ENCODE results near the gene PLCB4. TPM values are rescaled to one million over a fixed set of nuclear protein-coding genes. Genes with fewer than 3 reads are reported as not detected.

Gene PLCB4
- total RNA-seq, 1 donor from 2014 or later: 1.6 TPM

- Histone ChIP-seq H3K4me3 (ENCODE audit: low read depth, low read length) (no peak overlapping the region), H3K36me3 (ENCODE audit: control insufficient read depth, insufficient read depth, low read length) (no peaks in the 10 kb centered on the region), H3K27me3 (ENCODE audit: control insufficient read depth, insufficient read depth, low read length) (no peaks in the 10 kb centered on the region)
- FAIRE-seq: no peak
- no peak for DNase-seq (ENCODE audit: low read depth)
- TF ChIP-seq, protein P1, sequence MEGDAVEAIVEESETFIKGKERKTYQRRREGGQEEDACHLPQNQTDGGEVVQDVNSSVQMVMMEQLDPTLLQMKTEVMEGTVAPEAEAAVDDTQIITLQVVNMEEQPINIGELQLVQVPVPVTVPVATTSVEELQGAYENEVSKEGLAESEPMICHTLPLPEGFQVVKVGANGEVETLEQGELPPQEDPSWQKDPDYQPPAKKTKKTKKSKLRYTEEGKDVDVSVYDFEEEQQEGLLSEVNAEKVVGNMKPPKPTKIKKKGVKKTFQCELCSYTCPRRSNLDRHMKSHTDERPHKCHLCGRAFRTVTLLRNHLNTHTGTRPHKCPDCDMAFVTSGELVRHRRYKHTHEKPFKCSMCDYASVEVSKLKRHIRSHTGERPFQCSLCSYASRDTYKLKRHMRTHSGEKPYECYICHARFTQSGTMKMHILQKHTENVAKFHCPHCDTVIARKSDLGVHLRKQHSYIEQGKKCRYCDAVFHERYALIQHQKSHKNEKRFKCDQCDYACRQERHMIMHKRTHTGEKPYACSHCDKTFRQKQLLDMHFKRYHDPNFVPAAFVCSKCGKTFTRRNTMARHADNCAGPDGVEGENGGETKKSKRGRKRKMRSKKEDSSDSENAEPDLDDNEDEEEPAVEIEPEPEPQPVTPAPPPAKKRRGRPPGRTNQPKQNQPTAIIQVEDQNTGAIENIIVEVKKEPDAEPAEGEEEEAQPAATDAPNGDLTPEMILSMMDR (IDR thresholded peaks at IDR 0.05; ENCODE audit: insufficient read depth, low read length, severe bottlenecking): no peak
Measured at GRCh38 chr20:9262653-9263194, 193.8 kb downstream of the PLCB4 start.

DNA sequence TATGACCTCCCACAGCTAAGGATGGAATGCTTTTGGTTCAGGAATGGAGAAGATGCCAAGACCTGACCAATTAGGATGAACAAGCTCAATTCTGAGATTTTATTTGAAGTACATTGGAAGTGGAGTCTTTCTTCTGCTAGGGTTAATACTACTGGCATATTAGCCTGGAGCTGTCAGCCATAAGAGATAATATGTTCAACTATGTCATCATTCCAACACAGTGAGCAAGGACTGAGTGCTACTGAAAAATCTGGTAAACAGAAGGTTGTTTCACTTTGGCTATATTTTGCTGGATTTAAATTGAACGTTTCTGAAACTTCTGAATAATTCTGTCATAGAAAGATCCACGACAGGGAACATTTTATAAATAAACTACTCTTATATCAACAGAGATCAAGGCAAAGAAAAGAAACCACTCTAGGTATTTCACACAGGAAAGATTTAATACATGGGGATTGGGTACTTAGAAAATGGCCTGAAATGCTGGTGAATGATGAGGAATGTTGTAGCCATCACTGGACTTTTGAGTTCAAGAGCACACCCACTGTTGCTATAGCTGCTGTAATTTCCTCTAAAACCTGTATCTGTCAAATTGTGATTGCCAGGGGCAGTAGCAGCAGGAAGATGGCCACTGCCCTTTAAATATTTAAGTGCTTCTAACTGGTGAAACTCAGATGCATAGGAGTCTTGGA is 200.5 kb downstream of the PLCB4 start:
- H3K36me3 ChIP-seq (ENCODE audit: control insufficient read depth, insufficient read depth, low read length): no peaks in the 10 kb centered on the region
- no peak overlapping the region for H3K4me3 ChIP-seq (ENCODE audit: low read depth, low read length)
- no peak for FAIRE-seq
- H3K27me3 ChIP-seq (ENCODE audit: control insufficient read depth, insufficient read depth, low read length): no peaks in the 10 kb centered on the region
- TF ChIP-seq, protein P1 (IDR thresholded peaks at IDR 0.05; ENCODE audit: insufficient read depth, low read length, severe bottlenecking): no peak
- no peak for DNase-seq (ENCODE audit: low read depth)

DNA sequence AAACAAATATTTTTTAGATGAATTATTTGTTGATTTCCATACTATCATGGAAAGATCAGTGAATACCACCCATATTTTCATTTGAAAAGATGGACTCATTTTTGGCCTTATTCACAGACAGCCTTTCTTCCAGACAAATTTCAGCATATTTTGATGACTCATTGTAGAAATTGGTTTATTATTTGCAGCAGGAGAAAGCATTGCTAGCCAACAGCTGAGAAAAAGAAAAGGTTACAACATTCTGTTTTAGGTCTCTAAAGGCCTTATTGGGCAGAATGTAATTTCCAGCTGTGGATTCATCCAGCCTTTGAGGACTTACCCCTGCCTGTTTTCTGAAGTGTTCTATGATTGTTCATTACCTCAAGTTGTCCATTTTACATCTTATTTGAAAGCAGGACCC is 201.9 kb downstream of the PLCB4 start:
- H3K4me3 ChIP-seq (ENCODE audit: low read depth, low read length): no peak overlapping the region
- FAIRE-seq: no peak
- no peaks in the 10 kb centered on the region for H3K36me3 ChIP-seq (ENCODE audit: control insufficient read depth, insufficient read depth, low read length)
- TF ChIP-seq, protein P1 (IDR thresholded peaks at IDR 0.05; ENCODE audit: insufficient read depth, low read length, severe bottlenecking): no peak
- no peaks in the 10 kb centered on the region for H3K27me3 ChIP-seq (ENCODE audit: control insufficient read depth, insufficient read depth, low read length)
- DNase-seq (ENCODE audit: low read depth): peak; percentile 34

DNA sequence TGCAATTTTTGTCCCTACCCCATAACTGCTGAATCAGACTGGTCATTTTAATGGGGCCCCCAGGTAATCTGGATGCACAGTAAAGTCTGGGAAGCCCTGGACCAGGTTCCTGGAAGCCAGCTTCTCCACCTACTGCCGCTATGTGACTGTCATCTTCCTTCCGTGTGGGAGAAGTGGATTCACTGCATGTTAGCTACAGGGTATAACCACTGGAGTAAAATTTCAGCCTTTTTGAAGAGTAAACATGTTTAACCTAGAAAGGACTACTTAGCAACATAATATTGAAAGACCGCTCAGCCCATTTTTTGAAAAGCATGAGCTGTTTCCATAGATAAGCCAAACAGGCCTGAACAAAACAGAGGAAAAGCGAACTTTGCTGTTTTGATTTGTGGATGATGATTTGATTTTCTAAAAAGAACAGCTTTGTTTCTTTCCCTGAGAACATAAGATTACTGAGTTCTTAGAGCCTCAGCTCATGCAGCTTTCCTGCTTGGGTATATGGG is 208.1 kb downstream of the PLCB4 start:
- FAIRE-seq: no peak
- Histone ChIP-seq H3K4me3 (ENCODE audit: low read depth, low read length) (no peak overlapping the region), H3K27me3 (ENCODE audit: control insufficient read depth, insufficient read depth, low read length) (no peaks in the 10 kb centered on the region), H3K36me3 (ENCODE audit: control insufficient read depth, insufficient read depth, low read length) (no peaks in the 10 kb centered on the region)
- TF ChIP-seq, protein P1 (IDR thresholded peaks at IDR 0.05; ENCODE audit: insufficient read depth, low read length, severe bottlenecking): no peak
- no peak for DNase-seq (ENCODE audit: low read depth)

DNA sequence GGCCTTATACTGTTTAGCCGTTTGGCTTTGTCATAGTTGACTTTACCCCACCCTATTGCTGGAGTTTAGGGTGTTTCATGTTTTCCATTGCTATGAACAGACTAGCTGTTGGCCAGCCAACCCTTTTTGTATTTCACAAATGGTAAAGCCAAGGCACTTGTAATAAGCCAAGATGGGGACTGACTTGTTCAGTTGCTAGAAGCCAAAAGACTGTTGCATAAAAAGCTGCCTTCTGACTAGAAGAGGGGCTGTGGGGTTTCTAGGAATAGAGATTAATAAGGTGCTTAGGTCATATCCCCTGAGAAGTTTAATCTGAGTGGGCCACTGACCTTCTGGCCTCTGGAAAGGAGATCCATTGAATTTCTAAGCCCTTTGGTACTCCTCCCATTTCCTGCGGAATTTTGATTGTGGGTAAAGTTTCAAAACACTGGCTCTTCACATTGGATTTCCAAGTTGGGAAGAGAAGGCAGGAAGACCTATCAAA is 211.1 kb downstream of the PLCB4 start:
- DNase-seq (ENCODE audit: low read depth) (no peak), FAIRE-seq (no peak)
- TF ChIP-seq, protein P1 (IDR thresholded peaks at IDR 0.05; ENCODE audit: insufficient read depth, low read length, severe bottlenecking): no peak
- Histone ChIP-seq H3K4me3 (ENCODE audit: low read depth, low read length) (no peak overlapping the region), H3K27me3 (ENCODE audit: control insufficient read depth, insufficient read depth, low read length) (no peaks in the 10 kb centered on the region), H3K36me3 (ENCODE audit: control insufficient read depth, insufficient read depth, low read length) (no peaks in the 10 kb centered on the region)
